OCI-LY7 (cell line): Measurements from ENCODE around the gene ING4.

Experiments
- EZH2phosphoT487 ChIP-seq: fragments of 200-600 bp; sonication (generic); IDR thresholded peaks from 2 replicates; pipeline ENCODE4 v1.6.1; 2018; ENCODE audit warnings: low read depth, borderline replicate concordance, mild to moderate bottlenecking, mixed run types, antibody characterized with exemption, low read length, moderate library complexity, mixed read lengths
- TF ChIP-seq, protein P1 (sequence below): fragments of 200-600 bp; sonication (generic); conservative IDR thresholded peaks from 2 replicates; pipeline ENCODE4 v1.5.1; 2014; ENCODE audit warnings: mild to moderate bottlenecking, antibody characterized with exemption, low read length, moderate library complexity, mixed read lengths

DNA sequence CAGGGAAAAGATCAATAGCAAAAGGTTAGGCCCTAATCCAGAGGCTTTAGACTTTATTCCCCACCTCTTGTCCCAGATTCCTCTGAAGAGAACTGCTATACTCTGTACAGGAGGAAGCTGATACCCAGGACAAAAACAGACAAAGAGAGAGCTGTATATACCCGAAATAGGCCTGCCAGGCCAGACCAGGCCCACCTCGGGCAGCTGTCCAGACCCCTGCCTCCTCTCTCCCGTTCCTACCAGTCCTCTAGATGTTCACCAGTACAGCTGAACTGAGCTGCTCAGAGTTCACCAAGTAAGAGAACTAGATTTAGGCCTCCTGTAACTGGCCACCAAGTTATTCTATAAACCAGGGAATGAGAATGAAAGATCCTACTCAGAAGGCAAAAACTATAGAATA lies 60.4 kb downstream of the ING4 start:
- TF ChIP-seq, protein P1, sequence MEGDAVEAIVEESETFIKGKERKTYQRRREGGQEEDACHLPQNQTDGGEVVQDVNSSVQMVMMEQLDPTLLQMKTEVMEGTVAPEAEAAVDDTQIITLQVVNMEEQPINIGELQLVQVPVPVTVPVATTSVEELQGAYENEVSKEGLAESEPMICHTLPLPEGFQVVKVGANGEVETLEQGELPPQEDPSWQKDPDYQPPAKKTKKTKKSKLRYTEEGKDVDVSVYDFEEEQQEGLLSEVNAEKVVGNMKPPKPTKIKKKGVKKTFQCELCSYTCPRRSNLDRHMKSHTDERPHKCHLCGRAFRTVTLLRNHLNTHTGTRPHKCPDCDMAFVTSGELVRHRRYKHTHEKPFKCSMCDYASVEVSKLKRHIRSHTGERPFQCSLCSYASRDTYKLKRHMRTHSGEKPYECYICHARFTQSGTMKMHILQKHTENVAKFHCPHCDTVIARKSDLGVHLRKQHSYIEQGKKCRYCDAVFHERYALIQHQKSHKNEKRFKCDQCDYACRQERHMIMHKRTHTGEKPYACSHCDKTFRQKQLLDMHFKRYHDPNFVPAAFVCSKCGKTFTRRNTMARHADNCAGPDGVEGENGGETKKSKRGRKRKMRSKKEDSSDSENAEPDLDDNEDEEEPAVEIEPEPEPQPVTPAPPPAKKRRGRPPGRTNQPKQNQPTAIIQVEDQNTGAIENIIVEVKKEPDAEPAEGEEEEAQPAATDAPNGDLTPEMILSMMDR: no peak
- no peak for TF ChIP-seq EZH2phosphoT487
